H1 (cell line): ENCODE data around the gene FSIP1. TPM values are rescaled to one million over a fixed set of nuclear protein-coding genes. Genes with fewer than 3 reads are reported as not detected.
A peak's percentile ranks its signal among the peaks of the same experiment; 100 is the strongest.

Experiments
- CTCF ChIA-PET: fragments of 300-600 bp; sonication (Branson Sonifier 250); formaldehyde crosslinking; loops from one replicate; lab custom pipeline; 2021; ENCODE audit not compliant: partially characterized antibody; lab: Charles Lee
- POLR2A ChIA-PET: fragments of 300-600 bp; sonication (Branson Sonifier 250); formaldehyde crosslinking; loops from one replicate; lab custom pipeline; 2021; ENCODE audit warnings: inconsistent platforms; ENCODE audit not compliant: partially characterized antibody; lab: Charles Lee
- DNase-seq, 2 experiments: peaks; one replicate each; pipeline versions ENCODE4 v3.0.0 to v3.0.0-alpha.2; 2010 to 2022; ENCODE audit warnings: low spot score in 2 of 2, low read depth in 1 of 2, mixed read lengths in 1 of 2
- FAIRE-seq: peaks from 2 replicates; lab custom pipeline; 2011; peaks lifted over from hg19 to GRCh38; lab: Jason Lieb, UNC
- H2AFZ ChIP-seq: 2 replicates; pipeline ENCODE4 v1.8.1; 2012; ENCODE audit warnings: low read length, inconsistent platforms
- H2AK5ac ChIP-seq: 2 replicates; pipeline ENCODE4 v1.6.1; 2013; ENCODE audit warnings: low read depth, low read length
- H2BK120ac ChIP-seq: replicated peaks from 2 replicates; pipeline ENCODE3; 2013; ENCODE audit warnings: low read depth, low read length, inconsistent platforms
- H2BK12ac ChIP-seq: 2 replicates; pipeline ENCODE4 v1.6.1; 2013; ENCODE audit warnings: low read depth, low read length
- H2BK15ac ChIP-seq: 2 replicates; pipeline ENCODE4 v1.6.1; 2013; ENCODE audit warnings: low read length
- H2BK20ac ChIP-seq: 2 replicates; pipeline ENCODE4 v1.6.1; 2013; ENCODE audit warnings: low read length
- H2BK5ac ChIP-seq: 2 replicates; pipeline ENCODE4 v1.6.1; 2013; ENCODE audit warnings: low read depth, low read length
- H3K14ac ChIP-seq: 2 replicates; pipeline ENCODE4 v1.6.1; 2013; ENCODE audit warnings: inconsistent platforms; ENCODE audit not compliant: insufficient read length
- H3K18ac ChIP-seq: 2 replicates; pipeline ENCODE4 v1.6.1; 2013; ENCODE audit warnings: low read length; ENCODE audit errors: extremely low read depth
- H3K23ac ChIP-seq: 2 replicates; pipeline ENCODE4 v1.6.1; 2013; ENCODE audit warnings: inconsistent platforms; ENCODE audit not compliant: insufficient read length
- H3K23me2 ChIP-seq: 2 replicates; pipeline ENCODE4 v1.6.1; 2013; ENCODE audit warnings: low read depth, low read length
- H3K27ac ChIP-seq: 2 replicates; pipeline ENCODE4 v1.6.1; 2011; ENCODE audit warnings: low read depth, low read length, inconsistent platforms
- H3K27me3 ChIP-seq, 4 experiments: replicated peaks in 1 of 4; 1 replicate in 1 of 4; 2 replicates in 3 of 4; pipeline versions ENCODE4 v1.6.1 to v1.8.1; 2011 to 2013; ENCODE audit warnings: low read length in 3 of 4, mild to moderate bottlenecking in 3 of 4, inconsistent platforms in 2 of 4, mixed read lengths in 2 of 4, moderate library complexity in 1 of 4; ENCODE audit not compliant: control insufficient read depth in 3 of 4, insufficient read depth in 3 of 4; ENCODE audit errors: extremely low read depth in 1 of 4
- H3K36me3 ChIP-seq, 4 experiments: 2 replicates each; pipeline versions ENCODE4 v1.6.1 to v1.8.1; 2011 to 2013; ENCODE audit warnings: mild to moderate bottlenecking in 4 of 4, low read length in 3 of 4, moderate library complexity in 2 of 4, control low read depth in 1 of 4, inconsistent platforms in 1 of 4; ENCODE audit not compliant: insufficient read depth in 4 of 4, control insufficient read depth in 2 of 4
- H3K4ac ChIP-seq: replicated peaks from 2 replicates; pipeline ENCODE3; 2013; ENCODE audit warnings: low read length, low read depth, mixed read lengths, inconsistent platforms; ENCODE audit not compliant: insufficient read length
- H3K4me1 ChIP-seq, 4 experiments: replicated peaks in 1 of 4; 1 replicate in 1 of 4; 2 replicates in 3 of 4; pipeline versions ENCODE4 v1.6.1 to v1.8.1; 2011 to 2013; ENCODE audit warnings: low read length in 3 of 4, inconsistent platforms in 2 of 4, mixed read lengths in 1 of 4; ENCODE audit not compliant: insufficient read depth in 4 of 4, control insufficient read depth in 3 of 4
- H3K4me2 ChIP-seq, 2 experiments: 2 replicates each; pipeline versions ENCODE4 v1.6.1 to v1.8.1; 2011 to 2013; ENCODE audit warnings: low read depth in 2 of 2, low read length in 2 of 2, control low read depth in 1 of 2, inconsistent platforms in 1 of 2, mild to moderate bottlenecking in 1 of 2; ENCODE audit not compliant: insufficient read depth in 1 of 2
- H3K4me3 ChIP-seq, 4 experiments: fragments of 200-600, 300-600 bp in 1 of 4; sonication (generic), shearing (Covaris generic), sonication (Bioruptor Twin) in 1 of 4; 2 replicates each; pipeline versions ENCODE4 v1.5.1 to v1.8.1; 2011 to 2016; ENCODE audit warnings: low read length in 4 of 4, low read depth in 3 of 4, control low read depth in 2 of 4, inconsistent platforms in 2 of 4, mild to moderate bottlenecking in 2 of 4, mixed read lengths in 1 of 4, moderate library complexity in 1 of 4; ENCODE audit not compliant: insufficient read depth in 2 of 4; ENCODE audit errors: extremely low read depth in 1 of 4
- H3K56ac ChIP-seq: replicated peaks from 2 replicates; pipeline ENCODE3; 2013; ENCODE audit warnings: low read depth, mild to moderate bottlenecking, mixed read lengths, low read length, inconsistent platforms; ENCODE audit not compliant: insufficient read length
- H3K79me1 ChIP-seq: 2 replicates; pipeline ENCODE4 v1.6.1; 2013; ENCODE audit warnings: low read depth, low read length, control low read depth
- H3K79me2 ChIP-seq, 2 experiments: 2 replicates each; pipeline versions ENCODE4 v1.6.1 to v1.8.1; 2012 to 2013; ENCODE audit warnings: low read length in 2 of 2, mild to moderate bottlenecking in 2 of 2, inconsistent platforms in 1 of 2; ENCODE audit not compliant: insufficient read depth in 2 of 2, control insufficient read depth in 1 of 2
- H3K9ac ChIP-seq, 4 experiments: replicated peaks in 1 of 4; 1 replicate in 1 of 4; 2 replicates in 3 of 4; pipeline versions ENCODE4 v1.6.1 to v1.8.1; 2011 to 2013; ENCODE audit warnings: low read depth in 3 of 4, low read length in 3 of 4, control low read depth in 2 of 4, mild to moderate bottlenecking in 2 of 4, moderate library complexity in 2 of 4, inconsistent platforms in 1 of 4; ENCODE audit errors: extremely low read depth in 1 of 4
- H3K9me3 ChIP-seq, 2 experiments: 2 replicates each; pipeline versions ENCODE4 v1.6.1 to v1.8.1; 2012 to 2013; ENCODE audit warnings: mild to moderate bottlenecking in 2 of 2, moderate library complexity in 2 of 2, control low read depth in 1 of 2, inconsistent platforms in 1 of 2, low read depth in 1 of 2, low read length in 1 of 2, mixed read lengths in 1 of 2; ENCODE audit not compliant: insufficient read depth in 2 of 2
- H4K20me1 ChIP-seq, 2 experiments: replicated peaks in 1 of 2; 2 replicates each; pipeline versions ENCODE3 to v1.8.1; 2011 to 2013; ENCODE audit warnings: inconsistent platforms in 2 of 2, low read length in 2 of 2, mild to moderate bottlenecking in 1 of 2; ENCODE audit not compliant: insufficient read depth in 2 of 2, control insufficient read depth in 1 of 2
- H4K5ac ChIP-seq: 2 replicates; pipeline ENCODE4 v1.6.1; 2013; ENCODE audit warnings: low read length, low read depth, mixed read lengths, inconsistent platforms; ENCODE audit not compliant: insufficient read length
- H4K8ac ChIP-seq: 2 replicates; pipeline ENCODE4 v1.8.0; 2013; ENCODE audit warnings: mild to moderate bottlenecking, moderate library complexity, low read length, inconsistent platforms; ENCODE audit not compliant: insufficient read depth; ENCODE audit errors: extremely low read depth
- H4K91ac ChIP-seq: replicated peaks from 2 replicates; pipeline ENCODE3; 2013; ENCODE audit warnings: low read length, mixed read lengths, inconsistent platforms; ENCODE audit not compliant: insufficient read length
- MAFK ChIP-seq: IDR thresholded peaks from 2 replicates; pipeline ENCODE4 v1.6.1; 2012; ENCODE audit warnings: low read depth, mild to moderate bottlenecking, improper control_type of control experiment, low read length
- TEAD4 ChIP-seq: IDR thresholded peaks from 2 replicates; pipeline ENCODE4 v1.6.1; 2012; ENCODE audit warnings: low read depth, low read length, inconsistent platforms, mixed read lengths
- WGBS, 2 experiments: shearing (Covaris generic) in 1 of 2; methylation state at CpG; one replicate each; pipeline versions ENCODE4 v1.1.6 to v1.1.7; 2013 to 2015; ENCODE audit warnings: low lambda C conversion rate in 2 of 2, mixed read lengths in 2 of 2, inconsistent platforms in 1 of 2, low coverage in 1 of 2, missing lambda C conversion rate in 1 of 2; ENCODE audit not compliant: insufficient replicate concordance in 2 of 2, insufficient coverage in 1 of 2, insufficient read length in 1 of 2; ENCODE audit errors: extremely low coverage in 1 of 2, missing lambda C conversion rate in 1 of 2; 5-methylcytosine and 5-hydroxymethylcytosine counted together
- polyA plus RNA-seq, 7 experiments: library from polyadenylated mRNA; depleted of rRNA in 3 of 7; stranded (reverse) in 5 of 7; unstranded in 2 of 7; fragments of >200 nt in 5 of 7; fragments of 200-250 nt in 2 of 7; gene quantifications; 1 replicate in 5 of 7; 2 replicates in 1 of 7; 4 replicates in 1 of 7; pipeline versions ENCODE4 v1.2.1 to v1.2.3, GENCODE V29; 2011 to 2013; ENCODE audit warnings: missing spikeins in 2 of 7, mixed read lengths in 2 of 7
- total RNA-seq: library from RNA; stranded (reverse); fragmentation: NEBNext Ultra II Directional; extraction: Animal tissue kit (Norgen Biotek cat#: 25700); gene quantifications from 2 replicates; pipeline ENCODE4 v1.2.1, GENCODE V29; 2021

FSIP1 gene
- total and polyA plus RNA-seq, 2 of the 8 experiments (the other 6 are each of a cell fraction or from before 2014, with no cell fraction given) = 0.18 to 1.3 TPM

DNA sequence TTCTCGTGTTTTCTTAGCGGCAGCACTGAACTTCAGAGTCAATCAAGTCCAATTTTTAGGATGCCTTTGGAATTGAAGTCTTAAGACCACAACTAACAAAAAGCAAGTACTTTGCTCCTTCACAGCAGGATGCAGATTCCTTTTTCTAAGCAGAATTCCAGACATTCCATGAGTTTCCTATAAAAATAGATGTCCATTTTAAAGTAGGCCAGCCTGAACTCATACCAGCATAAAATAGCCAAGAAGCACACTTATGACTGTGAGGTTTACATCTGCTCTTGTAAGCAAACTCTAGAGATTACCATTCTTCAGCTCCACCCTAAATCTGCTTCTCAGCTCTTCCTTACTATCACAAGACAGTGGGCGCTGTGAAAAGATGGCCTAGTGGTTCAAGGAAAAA is 116.0 kb downstream of the FSIP1 start:
- no peak overlapping the region for H3K9ac ChIP-seq
- H3K79me1 ChIP-seq = no peaks in the 10 kb centered on the region
- no peak overlapping the region for H2BK120ac ChIP-seq
- peak overlapping the region in 1 of 4 experiments; percentile 23; a peak in 1 of 8 replicates for H3K4me3 ChIP-seq
- H2BK12ac ChIP-seq = no peak overlapping the region; the same call in 1 of the 2 replicates
- 0 out of 2 replicates have a peak overlapping the region, but pooled peaks have one; percentile 20 for H2AFZ ChIP-seq
- peaks cover 4 to 15% (median 10%) of the 10 kb centered on the region in 4 experiments; a peak in 6 of 7 replicates for H3K4me1 ChIP-seq
- H3K4me2 ChIP-seq = peak overlapping the region; percentile 22 to 41; a peak in 3 of 4 replicates
- no peak overlapping the region for H3K27ac ChIP-seq
- no peak for TF ChIP-seq MAFK
- TF ChIP-seq TEAD4 = peak; percentile 94
- TF ChIP-seq, all 59 proteins: peak for 1
- H2BK5ac ChIP-seq = peak overlapping the region; percentile 82
- H3K23me2 ChIP-seq = no peaks in the 10 kb centered on the region
- H4K91ac ChIP-seq = no peak overlapping the region
- no peaks in the 10 kb centered on the region for H3K36me3 ChIP-seq
- 68% methylated on average over 3 of the region's 3 CpGs; no CpG with 5 or more reads in 1 of the 2 experiments for WGBS, 2 experiments
- H4K5ac ChIP-seq = no peak overlapping the region
- H3K27me3 ChIP-seq = no peaks in the 10 kb centered on the region
- no peaks in the 10 kb centered on the region for H3K9me3 ChIP-seq
- no peak overlapping the region for H4K8ac ChIP-seq
- no peaks in the 10 kb centered on the region for H3K79me2 ChIP-seq
- peak overlapping the region; percentile 11; the same call in 1 of the 2 replicates for H3K18ac ChIP-seq
- no peak overlapping the region for H2BK15ac ChIP-seq
- POLR2A ChIA-PET = interaction anchor here (1.1 to 2.0 kb wide), 4 partner anchors 9 to 86 kb away, joined by 3 to 11 read pairs (median 6); partner anchors contain the start of gene THBS1
- H3K14ac ChIP-seq = no peak overlapping the region
- H3K4ac ChIP-seq = no peak overlapping the region
- CTCF ChIA-PET = interaction anchor here (1.2 to 1.3 kb wide), 3 partner anchors 9 to 92 kb away, joined by 3 to 4 read pairs (median 3); no protein-coding TSS in a partner anchor
- H2AK5ac ChIP-seq = no peak overlapping the region
- DNase-seq (no peak), FAIRE-seq (peak; percentile 86)
- no peak overlapping the region for H3K56ac ChIP-seq
- H4K20me1 ChIP-seq = no peaks in the 10 kb centered on the region
- no peak overlapping the region for H3K23ac ChIP-seq
- peak overlapping the region; percentile 63; the same call in 1 of the 2 replicates for H2BK20ac ChIP-seq
